ENCODE data around the gene CDH4. TPM values are rescaled to one million over a fixed set of nuclear protein-coding genes. Genes with fewer than 3 reads are reported as not detected.

The CDH4 gene
- total and polyA plus RNA-seq, 2 of the 8 experiments (the other 6 are each of a cell fraction or from before 2014, with no cell fraction given): 4.3 to 7.9 TPM

DNA sequence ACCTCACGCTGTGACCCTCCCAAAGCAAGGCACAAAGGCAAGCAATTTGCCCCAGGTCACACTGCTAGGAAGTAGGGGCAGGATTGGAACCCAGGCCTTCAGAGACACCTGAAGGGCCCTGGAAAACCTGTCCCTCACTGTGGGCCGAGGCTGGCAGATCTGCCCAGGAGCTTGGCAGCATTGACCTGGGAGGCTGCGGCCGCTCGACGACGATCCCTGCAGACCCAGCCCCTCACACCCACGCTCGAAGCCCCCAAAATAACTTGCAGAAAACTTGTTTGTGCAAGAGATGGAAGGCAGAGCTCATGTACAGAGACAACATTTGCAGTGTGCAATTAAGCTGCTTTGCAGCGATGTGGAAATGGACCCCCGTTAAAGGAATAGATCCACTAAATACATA is 562.2 kb downstream of the CDH4 start:
- FAIRE-seq (no peak), DNase-seq (ENCODE audit: low read depth in 1 of 2, low spot score in 2 of 2) (no peak)
- Histone ChIP-seq H3K27me3 (replicated peaks in 1 of 4; ENCODE audit: control insufficient read depth in 3 of 4, extremely low read depth in 1 of 4, insufficient read depth in 3 of 4, low read length in 3 of 4) (0 out of 7 replicates have a peak, but pooled peaks cover 0 to 3% (median 0%) of the 10 kb centered on the region in 4 experiments), H3K14ac (ENCODE audit: insufficient read length) (no peak overlapping the region), H4K20me1 (replicated peaks in 1 of 2; ENCODE audit: control insufficient read depth in 1 of 2, insufficient read depth in 2 of 2, low read length in 2 of 2) (peaks cover 0 to 3% of the 10 kb centered on the region in 2 experiments), H3K56ac (replicated peaks; ENCODE audit: insufficient read length, low read depth, low read length) (no peak overlapping the region), H3K27ac (ENCODE audit: low read depth, low read length) (no peak overlapping the region), H3K23ac (ENCODE audit: insufficient read length) (no peak overlapping the region), H3K79me2 (ENCODE audit: control insufficient read depth in 1 of 2, insufficient read depth in 2 of 2, low read length in 2 of 2) (no peaks in the 10 kb centered on the region), H3K4me1 (replicated peaks in 1 of 4; ENCODE audit: control insufficient read depth in 3 of 4, insufficient read depth in 4 of 4, low read length in 3 of 4) (peaks cover 0 to 3% (median 0%) of the 10 kb centered on the region in 4 experiments; a peak in 1 of 7 replicates), H3K18ac (ENCODE audit: extremely low read depth, low read length) (no peak overlapping the region), H3K9me3 (ENCODE audit: insufficient read depth in 2 of 2, low read depth in 1 of 2, low read length in 1 of 2) (no peaks in the 10 kb centered on the region), H4K91ac (replicated peaks; ENCODE audit: insufficient read length, low read length) (no peak overlapping the region), H3K4me3 (ENCODE audit: extremely low read depth in 1 of 4, insufficient read depth in 2 of 4, low read depth in 3 of 4, low read length in 4 of 4) (no peak overlapping the region), H2AK5ac (ENCODE audit: low read depth, low read length) (no peak overlapping the region), H2BK20ac (ENCODE audit: low read length) (no peak overlapping the region), H3K79me1 (ENCODE audit: low read depth, low read length) (no peaks in the 10 kb centered on the region), H2BK12ac (ENCODE audit: low read depth, low read length) (no peak overlapping the region), H3K36me3 (ENCODE audit: control insufficient read depth in 2 of 4, insufficient read depth in 4 of 4, low read length in 3 of 4) (no peaks in the 10 kb centered on the region), H2AFZ (ENCODE audit: low read length) (no peak overlapping the region), H3K4ac (replicated peaks; ENCODE audit: insufficient read length, low read depth, low read length) (no peak overlapping the region), H2BK5ac (ENCODE audit: low read depth, low read length) (no peak overlapping the region), H3K9ac (replicated peaks in 1 of 4; ENCODE audit: extremely low read depth in 1 of 4, low read depth in 3 of 4, low read length in 3 of 4) (no peak overlapping the region), H2BK15ac (ENCODE audit: low read length) (no peak overlapping the region; the same call in 1 of the 2 replicates), H3K4me2 (ENCODE audit: insufficient read depth in 1 of 2, low read depth in 2 of 2, low read length in 2 of 2) (no peak overlapping the region), H4K8ac (ENCODE audit: extremely low read depth, insufficient read depth, low read length) (no peak overlapping the region), H4K5ac (ENCODE audit: insufficient read length, low read depth, low read length) (no peak overlapping the region), H2BK120ac (replicated peaks; ENCODE audit: low read depth, low read length) (no peak overlapping the region), H3K23me2 (ENCODE audit: low read depth, low read length) (no peaks in the 10 kb centered on the region)
- CTCF ChIA-PET (ENCODE audit: partially characterized antibody): interaction anchor here (1.0 to 2.2 kb wide), 4 partner anchors 31 to 72 kb away, joined by 3 to 6 read pairs (median 3); no protein-coding TSS in a partner anchor
- WGBS, 2 experiments (ENCODE audit: extremely low coverage in 1 of 2, insufficient coverage in 1 of 2, insufficient read length in 1 of 2, insufficient replicate concordance in 2 of 2, low coverage in 1 of 2, low lambda C conversion rate in 2 of 2, missing lambda C conversion rate in 1 of 2): 95% methylated on average over 11 of the region's 11 CpGs; no CpG with 5 or more reads in 1 of the 2 experiments
- POLR2A ChIA-PET (ENCODE audit: partially characterized antibody): no interaction called here
- TF ChIP-seq, protein P1, sequence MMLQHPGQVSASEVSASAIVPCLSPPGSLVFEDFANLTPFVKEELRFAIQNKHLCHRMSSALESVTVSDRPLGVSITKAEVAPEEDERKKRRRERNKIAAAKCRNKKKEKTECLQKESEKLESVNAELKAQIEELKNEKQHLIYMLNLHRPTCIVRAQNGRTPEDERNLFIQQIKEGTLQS (IDR thresholded peaks at IDR 0.05; ENCODE audit: insufficient read depth, low read depth, low read length): no peak
- TF ChIP-seq CHD1 (IDR thresholded peaks at IDR 0.05; ENCODE audit: low read depth, low read length): no peak
- TF ChIP-seq TCF12 (IDR thresholded peaks at IDR 0.05; ENCODE audit: low read depth, low read length): no peak
- no peak for TF ChIP-seq GTF2F1 (IDR thresholded peaks at IDR 0.05; ENCODE audit: borderline replicate concordance, low read depth, low read length)
- no peak for TF ChIP-seq CREB1 (IDR thresholded peaks at IDR 0.05)
- no peak for TF ChIP-seq ATF2 (IDR thresholded peaks at IDR 0.05; ENCODE audit: low read length)
- TF ChIP-seq KDM4A (IDR thresholded peaks at IDR 0.05; ENCODE audit: low read depth, low read length, severe bottlenecking): no peak
- no peak for TF ChIP-seq E2F6 (IDR thresholded peaks at IDR 0.05)
- TF ChIP-seq HDAC6 (IDR thresholded peaks at IDR 0.05; ENCODE audit: low read depth, low read length): no peak
- TF ChIP-seq BCL11A (IDR thresholded peaks at IDR 0.05; ENCODE audit: low read depth in 2 of 2, low read length in 2 of 2): no peak
- no peak for TF ChIP-seq MAX (IDR thresholded peaks at IDR 0.05)

All from H1 (cell line).